GM21737 (cell line): ENCODE results near the gene ADAMTSL5.
"Not testable (repeated sequence)": the region's sequence is repeated elsewhere in the genome, so short reads cannot be mapped to it uniquely, and the experiment has no call there.

Experiments
- ATAC-seq: cut with Tn5 transposase; IDR thresholded peaks from one replicate; pipeline ENCODE4 v1.9.1; 2021; ENCODE audit warnings: mild to moderate bottlenecking, moderate library complexity; ENCODE audit not compliant: unreplicated experiment

The ADAMTSL5 gene

GRCh38 chr19:1530856-1531255 is 18.0 kb upstream of the ADAMTSL5 start:
- ATAC-seq = not testable (repeated sequence)

- ATAC-seq = no peak
These were observed 16.6 kb upstream of the ADAMTSL5 start for GRCh38 chr19:1529430-1529816.

DNA sequence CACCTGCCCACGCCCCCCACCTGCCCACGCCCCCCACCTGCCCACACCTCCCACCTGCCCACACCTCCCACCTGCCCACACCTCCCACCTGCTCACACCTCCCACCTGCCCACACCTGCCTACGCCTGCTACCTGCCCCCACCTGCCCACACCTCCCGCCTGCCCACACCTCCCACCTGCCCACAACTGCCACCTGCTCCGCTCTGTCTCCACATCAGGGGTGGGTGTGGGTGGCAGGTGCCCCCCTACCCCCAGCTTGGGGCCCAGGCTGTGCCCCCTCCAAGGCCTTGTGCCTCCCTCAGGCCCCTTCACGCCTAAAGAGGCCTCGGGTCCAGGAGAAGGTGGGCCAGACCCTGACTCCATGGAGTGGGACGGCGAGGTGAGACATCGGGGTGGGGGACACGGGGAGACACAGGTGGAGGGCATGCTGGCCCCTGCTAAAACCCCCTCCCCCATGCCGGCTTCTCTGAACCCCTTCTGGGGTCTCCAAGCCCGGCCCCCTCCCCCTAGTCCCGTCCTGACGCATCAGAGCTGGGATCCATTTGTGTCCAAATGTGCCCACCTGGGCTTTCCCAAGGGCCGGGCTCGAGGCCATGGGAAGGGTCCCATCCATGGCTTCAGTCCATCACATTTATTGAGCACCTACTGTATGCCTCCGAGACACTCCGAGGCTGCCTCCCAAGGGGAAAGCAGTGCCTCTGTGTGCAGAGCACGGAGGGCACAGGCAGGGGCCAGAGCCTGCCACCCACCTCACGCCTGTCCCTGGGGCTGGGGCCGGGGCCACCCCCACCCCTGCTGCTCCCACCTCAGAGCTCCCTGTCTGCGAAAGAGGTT is 16.0 kb upstream of the ADAMTSL5 start:
- no peak for ATAC-seq

- no peak for ATAC-seq
These were observed 15.0 kb upstream of the ADAMTSL5 start for GRCh38 chr19:1527650-1528309.

DNA sequence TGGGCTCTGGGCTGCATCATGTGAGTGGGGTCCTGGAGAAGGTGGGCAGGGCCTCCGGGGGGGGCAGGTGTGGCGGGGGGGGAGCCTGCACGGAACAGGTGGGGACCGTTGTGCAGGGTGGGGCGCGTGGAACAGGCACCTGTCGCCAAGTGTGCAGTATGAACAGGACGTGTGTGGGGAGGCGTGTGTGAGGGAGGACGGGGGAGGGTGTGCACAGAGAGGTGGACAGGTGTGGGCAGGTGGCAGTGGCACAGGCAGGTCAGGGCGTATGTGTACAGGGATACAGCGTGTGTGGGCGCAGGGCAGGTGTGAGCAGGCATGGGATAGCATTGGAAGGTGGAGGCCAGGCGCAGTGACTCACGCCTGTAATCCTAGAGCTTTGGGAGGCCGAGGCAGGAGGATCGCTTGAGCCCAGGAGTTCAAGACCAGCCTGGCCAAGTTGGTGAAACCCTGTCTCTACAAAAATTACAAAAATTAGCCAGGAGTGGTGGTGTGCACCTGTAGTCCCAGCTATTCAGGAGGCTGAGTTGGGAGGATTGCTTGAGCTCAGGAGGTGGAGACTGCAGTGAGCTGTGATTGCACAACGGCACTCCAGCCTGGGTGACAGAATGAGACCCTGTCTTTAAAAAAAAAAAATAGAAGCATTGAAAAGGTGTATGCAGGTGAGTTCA is 14.3 kb upstream of the ADAMTSL5 start:
- ATAC-seq = no peak

- ATAC-seq = no peak
These were observed 13.4 kb upstream of the ADAMTSL5 start for GRCh38 chr19:1526066-1526778.

GRCh38 chr19:1525343-1525742 is 12.5 kb upstream of the ADAMTSL5 start:
- ATAC-seq = no peak

- ATAC-seq = no peak
These were observed 12.1 kb upstream of the ADAMTSL5 start for GRCh38 chr19:1524972-1525325.

GRCh38 chr19:1524287-1524971 is 11.6 kb upstream of the ADAMTSL5 start:
- ATAC-seq = no peak

DNA sequence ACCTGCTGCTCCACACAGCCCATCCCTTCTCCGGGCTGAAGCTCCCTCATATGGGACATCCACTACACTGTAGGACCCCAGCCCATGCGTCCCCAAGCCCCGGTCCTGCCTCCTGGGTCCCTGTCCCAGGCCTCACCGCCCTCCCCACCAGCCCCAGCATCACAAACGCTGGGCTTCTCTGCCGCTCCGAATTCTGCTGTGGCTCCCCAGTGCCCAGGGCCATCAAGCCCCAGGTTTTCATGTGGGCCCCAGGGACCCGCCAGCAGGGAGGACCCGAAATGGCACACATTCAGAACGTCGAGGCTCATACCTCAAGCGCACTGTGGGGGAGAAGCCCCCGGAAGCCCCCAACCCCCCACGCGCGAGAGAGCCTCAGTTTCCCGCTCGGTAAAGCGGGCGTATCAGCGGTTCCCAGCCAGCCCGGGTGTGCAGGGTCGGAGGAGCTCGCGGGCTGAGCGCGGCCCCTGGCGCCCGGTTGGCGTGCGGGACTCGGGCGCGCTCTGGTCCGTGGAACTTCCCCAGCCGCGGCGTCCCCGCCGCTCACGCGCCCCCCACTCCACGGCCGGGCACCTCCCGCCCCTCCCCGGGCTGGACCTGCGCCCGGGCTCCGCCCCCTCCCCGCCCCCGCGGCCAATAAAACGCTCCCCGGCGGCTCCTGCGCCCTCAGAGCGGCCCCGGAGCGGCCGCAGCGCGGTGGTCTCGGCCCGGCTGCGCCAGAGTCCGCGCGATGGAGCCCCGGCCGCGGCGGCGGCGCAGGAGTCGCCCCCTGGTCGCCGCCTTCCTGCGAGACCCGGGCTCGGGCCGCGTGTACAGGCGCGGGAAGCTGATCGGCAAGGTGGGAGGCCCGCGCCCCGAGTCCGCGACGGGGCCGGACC is 10.8 kb upstream of the ADAMTSL5 start, which contains the start of gene PLK5:
TSS of gene PLK5 (plus strand) at position 666 of the 875 bp plus-strand sequence. CDS start 2,920 bp downstream, outside the sequence.
- ATAC-seq = no peak

GRCh38 chr19:1522838-1523237 is 10.0 kb upstream of the ADAMTSL5 start:
- ATAC-seq = no peak

DNA sequence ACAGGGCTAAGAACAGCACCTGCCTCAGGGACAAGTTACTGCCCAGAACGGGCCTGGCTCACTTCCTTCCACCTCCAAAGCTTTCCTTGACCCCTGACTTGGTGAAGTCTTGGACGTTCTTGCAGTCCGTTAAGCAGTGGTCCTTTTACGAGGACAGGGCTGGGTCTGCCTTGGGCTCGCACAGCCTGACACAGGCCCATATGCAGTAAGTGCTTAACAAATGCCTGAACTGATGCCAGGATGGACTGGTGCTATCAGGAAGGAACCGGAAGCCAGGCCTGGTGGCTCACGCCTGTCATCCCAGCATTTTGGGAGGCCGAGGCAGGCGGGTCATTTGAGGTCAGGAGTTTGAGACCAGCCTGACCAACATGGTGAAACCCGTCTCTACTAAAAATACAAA is 9.2 kb upstream of the ADAMTSL5 start:
- no peak for ATAC-seq

DNA sequence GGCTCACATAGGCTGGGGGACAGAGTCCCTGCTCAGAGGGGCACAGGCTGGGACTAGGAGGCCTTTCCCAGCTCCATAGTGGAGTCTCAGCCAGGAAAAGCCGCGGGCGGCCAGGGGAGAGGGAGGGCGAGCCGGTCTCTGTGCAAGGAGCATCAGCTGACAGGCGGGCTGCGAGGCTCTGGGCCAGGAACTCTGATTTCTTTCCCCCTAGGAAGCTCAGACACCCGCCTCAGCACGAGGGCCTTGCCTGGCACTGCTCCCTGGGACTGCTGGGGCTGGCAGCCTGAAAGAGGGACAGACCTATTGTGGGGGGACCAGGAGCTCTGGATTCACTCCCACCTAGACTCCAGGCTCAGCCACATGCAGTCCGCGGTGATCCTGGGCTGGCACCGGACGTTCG is 8.8 kb upstream of the ADAMTSL5 start:
- no peak for ATAC-seq

- ATAC-seq = no peak
These were observed 7.5 kb upstream of the ADAMTSL5 start for GRCh38 chr19:1520203-1520780.

GRCh38 chr19:1519802-1520201 is 7.0 kb upstream of the ADAMTSL5 start:
- ATAC-seq = not testable (repeated sequence)

DNA sequence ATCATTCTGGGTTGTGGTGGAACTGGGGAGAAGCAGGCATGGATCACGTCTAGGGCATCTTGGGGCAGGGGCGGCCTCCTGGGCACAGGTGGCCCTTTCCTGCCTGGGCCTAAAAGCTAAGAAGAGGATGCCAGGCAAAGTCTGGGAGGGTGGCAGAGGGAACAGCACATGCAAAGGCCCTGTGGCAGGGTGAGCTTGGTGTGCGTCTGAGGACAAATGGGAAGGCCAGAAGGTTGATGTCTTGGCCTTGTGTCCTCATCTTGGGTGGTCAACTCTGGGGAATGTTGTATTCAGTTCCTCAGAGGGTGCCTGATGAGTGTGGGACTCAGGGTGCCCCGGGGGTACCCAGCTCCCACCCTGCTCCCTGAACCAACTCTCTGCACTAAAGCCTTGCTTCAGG is 5.7 kb upstream of the ADAMTSL5 start:
- no peak for ATAC-seq

DNA sequence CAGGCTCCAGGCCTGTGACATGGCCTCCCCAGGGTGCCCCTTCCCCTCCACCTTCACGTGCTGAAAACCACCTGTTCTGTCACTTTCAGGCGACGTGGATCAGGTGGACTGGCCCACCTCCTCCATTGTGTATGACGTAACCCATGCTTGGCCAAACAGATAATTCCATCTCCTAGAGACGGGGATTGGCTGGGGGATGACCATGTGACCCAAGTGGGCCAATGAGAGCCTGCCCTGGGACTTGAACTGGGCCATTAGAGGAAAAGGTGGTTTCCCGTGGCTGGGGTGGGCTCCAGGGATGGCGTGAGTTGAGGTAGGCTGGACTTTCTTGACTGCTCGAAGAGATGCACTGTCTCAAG is 3.6 kb upstream of the ADAMTSL5 start:
- ATAC-seq = no peak

- no peak for ATAC-seq
These were observed 2.3 kb upstream of the ADAMTSL5 start for GRCh38 chr19:1514986-1515721.

DNA sequence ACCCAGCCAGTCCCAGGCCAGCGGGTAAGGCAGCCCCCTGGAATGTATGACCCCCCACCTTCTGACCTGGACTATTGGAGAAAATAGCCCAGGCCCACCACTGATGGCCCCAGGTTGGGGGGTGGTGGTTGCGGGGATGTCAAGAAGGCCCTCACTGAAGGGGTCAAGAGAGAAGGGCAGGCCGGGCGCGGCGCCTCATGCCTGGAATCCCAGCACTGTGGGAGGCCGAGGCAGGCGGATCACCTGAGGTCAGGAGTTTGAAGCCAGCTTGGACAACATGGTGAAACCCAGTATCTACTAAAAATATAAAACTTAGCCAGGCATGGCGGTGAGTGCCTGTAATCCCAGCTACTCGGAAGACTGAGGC is 1.5 kb upstream of the ADAMTSL5 start:
- ATAC-seq = no peak
